HepG2 (cell line): ENCODE measurements around the gene CACNA2D3. TPM values are rescaled to one million over a fixed set of nuclear protein-coding genes. Genes with fewer than 3 reads are reported as not detected.

Experiments
- ATAC-seq: fragments of 200-7000 bp; cut with Tn5 transposase; 3 replicates; pipeline ENCODE4 v1.9.1; 2020; ENCODE audit warnings: mild to moderate bottlenecking, moderate library complexity
- BruUV-seq: library from RNA; stranded (reverse); fragments of 400-500 nt; replicated peaks from 2 replicates; lab custom pipeline; 2021; lab: Mats Ljungman, UMichigan
- CTCF ChIA-PET: fragments of 300-600 bp; formaldehyde crosslinking; extraction: SDS; loops from one replicate; lab custom pipeline; 2021; ENCODE audit warnings: low total read pairs, inconsistent platforms, low intra/inter-chr PET ratio; lab: Yijun Ruan, JAX
- POLR2A ChIA-PET: fragments of 350-600 bp; sonication (Branson Sonifier 250); formaldehyde crosslinking; loops from one replicate; lab custom pipeline; 2020; ENCODE audit warnings: antibody characterized with exemption, inconsistent platforms; lab: Yijun Ruan, JAX
- DNase-seq: peaks from one replicate; pipeline ENCODE4 v3.0.0-alpha.2; 2015; ENCODE audit warnings: low spot score
- FAIRE-seq: peaks from 3 replicates; lab custom pipeline; 2011; peaks lifted over from hg19 to GRCh38; lab: Jason Lieb, UNC
- H2AFZ ChIP-seq: one replicate; pipeline ENCODE4 v1.6.1; 2011; ENCODE audit warnings: low read length, inconsistent platforms
- H3K27ac ChIP-seq: fragments of 300-600 bp; 3 replicates; pipeline ENCODE4 v1.8.0; 2011; ENCODE audit warnings: mixed run types, mild to moderate bottlenecking, mixed read lengths, low read length, inconsistent platforms; ENCODE audit not compliant: insufficient read depth; ENCODE audit errors: extremely low read length
- H3K27me3 ChIP-seq, 2 experiments: fragments of 200-600 bp in 1 of 2; 2 replicates in 1 of 2; 3 replicates in 1 of 2; pipeline versions ENCODE4 v1.6.0 to v1.8.0; 2011; ENCODE audit warnings: low read length in 2 of 2, mild to moderate bottlenecking in 2 of 2, moderate library complexity in 2 of 2, inconsistent platforms in 1 of 2; ENCODE audit not compliant: insufficient read depth in 2 of 2, control insufficient read depth in 1 of 2
- H3K36me3 ChIP-seq, 2 experiments: fragments of 200-600 bp in 1 of 2; replicated peaks in 1 of 2; 2 replicates in 1 of 2; 3 replicates in 1 of 2; pipeline versions ENCODE4 v1.5.1 to v1.8.0; 2011; ENCODE audit warnings: low read length in 2 of 2, inconsistent platforms in 1 of 2; ENCODE audit not compliant: insufficient read depth in 2 of 2, control insufficient read depth in 1 of 2
- H3K4me1 ChIP-seq: 2 replicates; pipeline ENCODE4 v1.5.1; 2012; ENCODE audit warnings: low read length, inconsistent platforms; ENCODE audit not compliant: insufficient read depth
- H3K4me2 ChIP-seq: 2 replicates; pipeline ENCODE4 v1.6.0; 2011; ENCODE audit warnings: low read depth, low read length, inconsistent platforms
- H3K4me3 ChIP-seq, 3 experiments: fragments of 200-600 bp in 1 of 3; sonication (generic), shearing (Covaris generic) in 1 of 3; replicated peaks in 1 of 3; 2 replicates each; pipeline ENCODE4 v1.5.1; 2011 to 2016; ENCODE audit warnings: low read length in 3 of 3, inconsistent platforms in 2 of 3, low read depth in 2 of 3, mild to moderate bottlenecking in 2 of 3, control low read depth in 1 of 3, mixed read lengths in 1 of 3; ENCODE audit not compliant: insufficient read depth in 1 of 3
- H3K79me2 ChIP-seq: one replicate; pipeline ENCODE4 v1.6.1; 2011; ENCODE audit warnings: low read length, inconsistent platforms; ENCODE audit not compliant: insufficient read depth
- H3K9ac ChIP-seq: 2 replicates; pipeline ENCODE4 v1.6.0; 2011; ENCODE audit warnings: mild to moderate bottlenecking, low read depth, low read length, inconsistent platforms; ENCODE audit not compliant: insufficient read depth
- H3K9me3 ChIP-seq: 2 replicates; pipeline ENCODE4 v1.5.1; 2012; ENCODE audit warnings: mild to moderate bottlenecking, low read length
- H4K20me1 ChIP-seq: 2 replicates; pipeline ENCODE4 v1.6.0; 2011; ENCODE audit warnings: inconsistent platforms, mild to moderate bottlenecking, low read length, moderate library complexity; ENCODE audit not compliant: insufficient read depth
- ATF1 ChIP-seq: IDR thresholded peaks from 2 replicates; pipeline ENCODE4 v1.6.1; 2016; ENCODE audit warnings: mild to moderate bottlenecking, control low read depth
- CTCF ChIP-seq: sonication (generic); formaldehyde crosslinking; IDR thresholded peaks from 2 replicates; pipeline ENCODE4 v1.5.0; 2020; ENCODE audit warnings: mild to moderate bottlenecking, missing genetic modification reagents, moderate library complexity
- GATAD2A ChIP-seq: IDR thresholded peaks from 2 replicates; pipeline ENCODE4 v1.6.1; 2016
- LRRFIP1 ChIP-seq: sonication (generic); formaldehyde crosslinking; conservative IDR thresholded peaks from 2 replicates; pipeline ENCODE4 v1.4.0; 2020; ENCODE audit warnings: missing genetic modification reagents
- PHF21A ChIP-seq: sonication (generic); formaldehyde crosslinking; IDR thresholded peaks from 2 replicates; pipeline ENCODE4 v1.5.0; 2020; ENCODE audit warnings: mild to moderate bottlenecking, missing genetic modification reagents
- POLR2AphosphoS2 ChIP-seq: IDR thresholded peaks from 2 replicates; pipeline ENCODE4 v1.6.1; 2011; ENCODE audit warnings: low read depth, low read length, improper control_type of control experiment
- ZBTB7B ChIP-seq: sonication (generic); formaldehyde crosslinking; IDR thresholded peaks from 2 replicates; pipeline ENCODE4 v1.4.0; 2020; ENCODE audit warnings: missing genetic modification reagents
- ZNF800 ChIP-seq: sonication (generic); formaldehyde crosslinking; IDR thresholded peaks from 2 replicates; pipeline ENCODE4 v1.4.0; 2020; ENCODE audit warnings: missing genetic modification reagents
- WGBS: methylation state at CpG from one replicate; pipeline ENCODE4 v1.1.6; 2017; ENCODE audit warnings: low lambda C conversion rate; 5-methylcytosine and 5-hydroxymethylcytosine counted together
- in situ Hi-C: cut with HindIII; loops from 2 replicates; pipeline ENCODE4 v1.10.0; 2017; ENCODE audit warnings: low pct_unique_long_range_greater_than_20kb; ENCODE audit not compliant: extremely low pct_ligation_motif_present
- intact Hi-C: fragments of 100-400 bp; cut with micrococcal nuclease; formaldehyde crosslinking; loops from one replicate; pipeline ENCODE4 v1.10.0; 2022; ENCODE audit not compliant: unreplicated experiment
- polyA plus RNA-seq, 8 experiments: library from polyadenylated mRNA; depleted of rRNA in 3 of 8; stranded (reverse) in 7 of 8; unstranded in 1 of 8; fragments of >200 nt; fragmentation: Illumina TruSeq in 4 of 8; extraction: Trizol in 4 of 8; gene quantifications; 2 replicates each; pipeline versions ENCODE4 v1.2.1 to v1.2.3, GENCODE V29; 2011 to 2016; ENCODE audit warnings: low read depth in 4 of 8, missing spikeins in 1 of 8, mixed read lengths in 1 of 8; ENCODE audit not compliant: insufficient read depth in 1 of 8
- total RNA-seq, 5 experiments: library from RNA; depleted of rRNA; stranded (reverse); fragments of >200 nt; fragmentation: Illumina TruSeq; extraction: Trizol; gene quantifications; 2 replicates each; pipeline ENCODE4 v1.2.3, GENCODE V29; 2016; ENCODE audit warnings: low read depth in 1 of 5

Gene CACNA2D3
- total and polyA plus RNA-seq, 2 of the 13 experiments (the other 11 are each of a cell fraction or from before 2014, with no cell fraction given): not detected

GRCh38 chr3:55077726-55078125 is 955.4 kb downstream of the CACNA2D3 start:
- no TSS peak for BruUV-seq
- in situ Hi-C loops: no loop called here

More at GRCh38 chr3:55077726-55078125, 955.4 kb downstream of the CACNA2D3 start:
- WGBS: 3% methylated on average over 7 of the region's 7 CpGs
- CTCF ChIA-PET: no interaction called here
- TF ChIP-seq LRRFIP1: no peak
- TF ChIP-seq POLR2AphosphoS2: no peak
- no peak for TF ChIP-seq ZBTB7B
- no peak for TF ChIP-seq ZNF800
- TF ChIP-seq ATF1 (CRISPR knock-in tag): no peak
- no peak for TF ChIP-seq CTCF (CRISPR knock-in tag)
- TF ChIP-seq GATAD2A (CRISPR knock-in tag): no peak
- TF ChIP-seq PHF21A (CRISPR knock-in tag): no peak
- DNase-seq: no peak
- H3K27ac ChIP-seq: no peak overlapping the region
- H3K4me2 ChIP-seq: no peak overlapping the region
- ATAC-seq: no peak
- no peaks in the 10 kb centered on the region for H3K4me1 ChIP-seq
- FAIRE-seq: no peak
- no peaks in the 10 kb centered on the region for H3K36me3 ChIP-seq
- no peaks in the 10 kb centered on the region for H3K79me2 ChIP-seq
- H3K27me3 ChIP-seq: 0 out of 5 replicates have a peak, but pooled peaks cover 0 to 5% of the 10 kb centered on the region in 2 experiments
- POLR2A ChIA-PET: no interaction called here
- H2AFZ ChIP-seq: no peak overlapping the region
- H3K9ac ChIP-seq: no peak overlapping the region
- H3K4me3 ChIP-seq: no peak overlapping the region
- H4K20me1 ChIP-seq: no peaks in the 10 kb centered on the region
- intact Hi-C loops: no loop called here
- H3K9me3 ChIP-seq: no peaks in the 10 kb centered on the region
